Inflammatory macrophage (primary cell): Measurements from ENCODE around the gene WBP1.
"Not testable (repeated sequence)": the region's sequence is repeated elsewhere in the genome, so short reads cannot be mapped to it uniquely, and the experiment has no call there.

Experiments used
- DNase-seq, 2 donors: peaks; one replicate each; pipeline ENCODE4 v3.0.0-alpha.2; 2020 to 2022

WBP1 gene

GRCh38 chr2:74482801-74483674 is 24.8 kb downstream of the WBP1 start, which contains the start of the genes CCDC142 and TTC31:
TSS of gene CCDC142 (minus strand) at chr2:74482998. CDS start at chr2:74482837, 161 bp downstream.
TSS of gene TTC31 (plus strand) at chr2:74483081. CDS start at chr2:74483096, 15 bp downstream.
- DNase-seq = peak; percentile 95 to 97

- DNase-seq = not testable (repeated sequence)
These were observed 25.5 kb downstream of the WBP1 start for GRCh38 chr2:74483675-74484164.

- DNase-seq = no peak
These were observed 27.9 kb downstream of the WBP1 start for GRCh38 chr2:74486141-74486540.

- no peak for DNase-seq
These were observed 30.6 kb downstream of the WBP1 start for GRCh38 chr2:74488643-74489481.

- DNase-seq = no peak
These were observed 31.7 kb downstream of the WBP1 start for GRCh38 chr2:74489906-74490305.

- no peak for DNase-seq
These were observed 33.7 kb downstream of the WBP1 start for GRCh38 chr2:74491648-74492544.

GRCh38 chr2:74493546-74493945 is 35.3 kb downstream of the WBP1 start:
- no peak for DNase-seq

- no peak for DNase-seq
These were observed 37.2 kb downstream of the WBP1 start for GRCh38 chr2:74495440-74495839.

- no peak for DNase-seq
These were observed 38.9 kb downstream of the WBP1 start for GRCh38 chr2:74496997-74497776.

GRCh38 chr2:74497777-74498499 is 39.7 kb downstream of the WBP1 start:
- peak; percentile 15 to 31 for DNase-seq

GRCh38 chr2:74498500-74499266 is 40.4 kb downstream of the WBP1 start:
- DNase-seq = peak; percentile 15 to 57

GRCh38 chr2:74499267-74499939 is 41.2 kb downstream of the WBP1 start, which contains the start of gene LBX2:
TSS of gene LBX2 (minus strand) at chr2:74499603. CDS start at chr2:74499537, 66 bp downstream.
- no peak for DNase-seq

GRCh38 chr2:74499940-74500577 is 41.8 kb downstream of the WBP1 start:
- no peak for DNase-seq

- DNase-seq = no peak
These were observed 42.3 kb downstream of the WBP1 start for GRCh38 chr2:74500578-74500946.

- no peak for DNase-seq
These were observed 43.3 kb downstream of the WBP1 start for GRCh38 chr2:74501335-74502071.

GRCh38 chr2:74502147-74502719 is 44.0 kb downstream of the WBP1 start:
- peak in 1 of 2 donors; percentile 35 for DNase-seq
